ENCODE results near the gene UBR4.

The UBR4 gene

GRCh38 chr1:19096990-19097389 is 113.1 kb downstream of the UBR4 start:
- no peak for DNase-seq (ENCODE audit: low read depth, low spot score)
- in situ Hi-C loops (cut with HindIII; ENCODE audit: low sequenced_read_pairs): no loop called here
- no peak for TF ChIP-seq CTCF (IDR thresholded peaks at IDR 0.05; ENCODE audit: low read depth, low read length)
- H3K4me3 ChIP-seq (ENCODE audit: low read depth, low read length): no peak overlapping the region

GRCh38 chr1:19096036-19096833 is 113.8 kb downstream of the UBR4 start:
- DNase-seq (ENCODE audit: low read depth, low spot score): no peak
- TF ChIP-seq CTCF (IDR thresholded peaks at IDR 0.05; ENCODE audit: low read depth, low read length): peak; percentile 53
- no peak overlapping the region for H3K4me3 ChIP-seq (ENCODE audit: low read depth, low read length)
- in situ Hi-C loops (cut with HindIII; ENCODE audit: low sequenced_read_pairs): no loop called here

- in situ Hi-C loops (cut with HindIII; ENCODE audit: low sequenced_read_pairs): no loop called here
- no peak for TF ChIP-seq CTCF (IDR thresholded peaks at IDR 0.05; ENCODE audit: low read depth, low read length)
- H3K4me3 ChIP-seq (ENCODE audit: low read depth, low read length): no peak overlapping the region
- no peak for DNase-seq (ENCODE audit: low read depth, low spot score)
Observed at GRCh38 chr1:19091196-19091953, 118.7 kb downstream of the UBR4 start.

GRCh38 chr1:19089524-19089923 is 120.5 kb downstream of the UBR4 start:
- no peak for TF ChIP-seq CTCF (IDR thresholded peaks at IDR 0.05; ENCODE audit: low read depth, low read length)
- in situ Hi-C loops (cut with HindIII; ENCODE audit: low sequenced_read_pairs): no loop called here
- DNase-seq (ENCODE audit: low read depth, low spot score): no peak
- no peak overlapping the region for H3K4me3 ChIP-seq (ENCODE audit: low read depth, low read length)

GRCh38 chr1:19088717-19089442 is 121.2 kb downstream of the UBR4 start:
- in situ Hi-C loops (cut with HindIII; ENCODE audit: low sequenced_read_pairs): no loop called here
- no peak for TF ChIP-seq CTCF (IDR thresholded peaks at IDR 0.05; ENCODE audit: low read depth, low read length)
- DNase-seq (ENCODE audit: low read depth, low spot score): no peak
- no peak overlapping the region for H3K4me3 ChIP-seq (ENCODE audit: low read depth, low read length)

- in situ Hi-C loops (cut with HindIII; ENCODE audit: low sequenced_read_pairs): no loop called here
- no peak for TF ChIP-seq CTCF (IDR thresholded peaks at IDR 0.05; ENCODE audit: low read depth, low read length)
- DNase-seq (ENCODE audit: low read depth, low spot score): no peak
- H3K4me3 ChIP-seq (ENCODE audit: low read depth, low read length): no peak overlapping the region
Observed at GRCh38 chr1:19087737-19088594, 122.1 kb downstream of the UBR4 start.
